Suppressor macrophage (primary cell): Measurements from ENCODE around the gene OGG1.

Source experiments
- DNase-seq, 4 experiments: peaks; one replicate each; pipeline ENCODE4 v3.0.0-alpha.2; 2020 to 2022

The OGG1 gene

GRCh38 chr3:9727743-9728142 lies 22.0 kb upstream of the OGG1 start:
- peak in 2 of 4 experiments; percentile 32 to 38 for DNase-seq

- DNase-seq, result no peak
Measured at GRCh38 chr3:9729419-9729818, 20.3 kb upstream of the OGG1 start.

GRCh38 chr3:9730657-9731205 lies 19.0 kb upstream of the OGG1 start:
- peak in 3 of 4 experiments; percentile 69 to 84 (median 74) for DNase-seq

- DNase-seq, result peak; percentile 99 to 100 (median 100)
Measured at GRCh38 chr3:9731206-9732079, 18.3 kb upstream of the OGG1 start, which contains the start of gene BRPF1. Gene BRPF1, plus strand, starts transcription at chr3:9731735. Its CDS starts 2,406 bp downstream, at chr3:9734141.

GRCh38 chr3:9732080-9732739 lies 17.5 kb upstream of the OGG1 start:
- DNase-seq, result peak; percentile 75 to 88 (median 82)

- DNase-seq, result peak in 2 of 4 experiments; percentile 14 to 37
Measured at GRCh38 chr3:9732740-9733115, 17.0 kb upstream of the OGG1 start.

GRCh38 chr3:9736831-9737230 lies 12.9 kb upstream of the OGG1 start:
- no peak for DNase-seq

- no peak for DNase-seq
Measured at GRCh38 chr3:9739181-9739580, 10.6 kb upstream of the OGG1 start.

- DNase-seq, result no peak
Measured at GRCh38 chr3:9742560-9742959, 7.2 kb upstream of the OGG1 start.

- DNase-seq, result no peak
Measured at GRCh38 chr3:9743548-9743947, 6.2 kb upstream of the OGG1 start.

GRCh38 chr3:9744162-9744561 lies 5.6 kb upstream of the OGG1 start:
- DNase-seq, result no peak

- no peak for DNase-seq
Measured at GRCh38 chr3:9745521-9745920, 4.2 kb upstream of the OGG1 start.

GRCh38 chr3:9746330-9746729 lies 3.4 kb upstream of the OGG1 start:
- no peak for DNase-seq

GRCh38 chr3:9747267-9747666 lies 2.5 kb upstream of the OGG1 start:
- peak; percentile 50 to 72 (median 62) for DNase-seq

GRCh38 chr3:9748031-9748430 lies 1.7 kb upstream of the OGG1 start:
- DNase-seq, result no peak

- DNase-seq, result no peak
Measured at GRCh38 chr3:9749296-9749644, 482 bp upstream of the OGG1 start.

GRCh38 chr3:9750556-9751411 lies 1.0 kb downstream of the OGG1 start:
- peak in 1 of 4 experiments; percentile 12 for DNase-seq

- DNase-seq, result peak in 1 of 4 experiments; percentile 29
Measured at GRCh38 chr3:9754678-9755077, 4.9 kb downstream of the OGG1 start.

- DNase-seq, result no peak
Measured at GRCh38 chr3:9757427-9757826, 7.7 kb downstream of the OGG1 start.

- no peak for DNase-seq
Measured at GRCh38 chr3:9760779-9761505, 11.2 kb downstream of the OGG1 start.

GRCh38 chr3:9761919-9762318 lies 12.2 kb downstream of the OGG1 start:
- no peak for DNase-seq

GRCh38 chr3:9762871-9763270 lies 13.1 kb downstream of the OGG1 start:
- no peak for DNase-seq
